ENCODE measurements around the gene MACROD2. TPM values are rescaled to one million over a fixed set of nuclear protein-coding genes. Genes with fewer than 3 reads are reported as not detected.

The MACROD2 gene
- total RNA-seq, 1 donor from 2014 or later = 3.1 TPM

DNA sequence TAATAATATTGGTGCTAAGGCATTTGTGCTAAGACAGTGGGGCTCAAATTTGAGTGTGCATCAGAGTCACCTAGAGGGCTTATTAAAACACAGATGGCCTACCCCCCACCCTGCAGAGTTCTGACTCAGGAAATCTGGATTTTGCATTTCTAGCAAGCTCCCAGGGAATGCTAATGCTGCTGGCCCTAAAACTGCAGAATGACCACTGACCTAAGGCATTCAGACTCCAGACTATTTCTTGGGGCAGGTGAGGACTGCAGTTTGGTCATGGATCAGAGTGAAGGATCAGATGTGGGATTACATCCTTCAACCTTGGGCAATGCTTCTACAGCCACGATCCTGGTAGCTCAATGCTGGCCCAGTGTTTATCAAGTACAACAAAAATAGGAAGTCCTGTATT lies 952.2 kb downstream of the MACROD2 start:
- Histone ChIP-seq H3K4me1 (ENCODE audit: control insufficient read depth in 3 of 3, insufficient read depth in 3 of 3, low read length in 3 of 3) (peaks cover 0 to 6% (median 0%) of the 10 kb centered on the region in 3 donors), H3K36me3 (ENCODE audit: control insufficient read depth in 3 of 3, insufficient read depth in 3 of 3, low read length in 3 of 3) (no peaks in the 10 kb centered on the region), H3K9me3 (ENCODE audit: control insufficient read depth in 3 of 3, low read length in 3 of 3) (no peaks in the 10 kb centered on the region), H3K27ac (ENCODE audit: low read depth, low read length) (no peak overlapping the region), H3K9ac (ENCODE audit: low read depth in 1 of 3, low read length in 3 of 3) (no peak overlapping the region), H3K27me3 (ENCODE audit: control insufficient read depth in 3 of 3, insufficient read depth in 3 of 3, low read length in 3 of 3) (no peaks in the 10 kb centered on the region), H3K4me3 (ENCODE audit: low read length in 3 of 3) (no peak overlapping the region)

GRCh38 chr20:14947946-14948345 lies 952.6 kb downstream of the MACROD2 start:
- Histone ChIP-seq H3K36me3 (ENCODE audit: control insufficient read depth in 3 of 3, insufficient read depth in 3 of 3, low read length in 3 of 3) (no peaks in the 10 kb centered on the region), H3K4me3 (ENCODE audit: low read length in 3 of 3) (no peak overlapping the region), H3K27ac (ENCODE audit: low read depth, low read length) (no peak overlapping the region), H3K9me3 (ENCODE audit: control insufficient read depth in 3 of 3, low read length in 3 of 3) (no peaks in the 10 kb centered on the region), H3K4me1 (ENCODE audit: control insufficient read depth in 3 of 3, insufficient read depth in 3 of 3, low read length in 3 of 3) (peaks cover 0 to 6% (median 0%) of the 10 kb centered on the region in 3 donors), H3K27me3 (ENCODE audit: control insufficient read depth in 3 of 3, insufficient read depth in 3 of 3, low read length in 3 of 3) (no peaks in the 10 kb centered on the region), H3K9ac (ENCODE audit: low read depth in 1 of 3, low read length in 3 of 3) (no peak overlapping the region)

DNA sequence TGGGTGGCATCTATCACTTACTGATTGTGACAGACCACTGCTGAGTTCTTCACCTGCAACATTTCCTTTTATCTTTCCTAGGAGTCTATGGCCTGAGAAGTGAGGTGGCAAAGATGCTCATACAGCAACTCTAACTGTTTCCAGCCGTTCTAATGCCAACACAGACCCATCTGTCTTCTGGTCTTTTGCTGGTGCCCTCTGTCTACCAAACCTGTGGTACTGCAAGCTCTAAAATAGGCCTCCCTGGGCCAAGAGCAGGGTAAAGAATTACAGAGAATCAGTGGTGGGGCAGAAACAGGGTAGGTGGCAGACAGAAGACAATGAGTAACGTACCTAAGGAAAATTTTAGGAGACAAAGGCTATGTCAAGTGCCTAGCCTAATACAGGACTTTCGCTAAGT lies 953.1 kb downstream of the MACROD2 start:
- H3K9me3 ChIP-seq (ENCODE audit: control insufficient read depth in 3 of 3, low read length in 3 of 3) = no peaks in the 10 kb centered on the region
- no peak overlapping the region for H3K4me3 ChIP-seq (ENCODE audit: low read length in 3 of 3)
- H3K27me3 ChIP-seq (ENCODE audit: control insufficient read depth in 3 of 3, insufficient read depth in 3 of 3, low read length in 3 of 3) = no peaks in the 10 kb centered on the region
- H3K4me1 ChIP-seq (ENCODE audit: control insufficient read depth in 3 of 3, insufficient read depth in 3 of 3, low read length in 3 of 3) = peaks cover 0 to 6% (median 0%) of the 10 kb centered on the region in 3 donors
- no peak overlapping the region for H3K27ac ChIP-seq (ENCODE audit: low read depth, low read length)
- no peaks in the 10 kb centered on the region for H3K36me3 ChIP-seq (ENCODE audit: control insufficient read depth in 3 of 3, insufficient read depth in 3 of 3, low read length in 3 of 3)
- H3K9ac ChIP-seq (ENCODE audit: low read depth in 1 of 3, low read length in 3 of 3) = no peak overlapping the region

DNA sequence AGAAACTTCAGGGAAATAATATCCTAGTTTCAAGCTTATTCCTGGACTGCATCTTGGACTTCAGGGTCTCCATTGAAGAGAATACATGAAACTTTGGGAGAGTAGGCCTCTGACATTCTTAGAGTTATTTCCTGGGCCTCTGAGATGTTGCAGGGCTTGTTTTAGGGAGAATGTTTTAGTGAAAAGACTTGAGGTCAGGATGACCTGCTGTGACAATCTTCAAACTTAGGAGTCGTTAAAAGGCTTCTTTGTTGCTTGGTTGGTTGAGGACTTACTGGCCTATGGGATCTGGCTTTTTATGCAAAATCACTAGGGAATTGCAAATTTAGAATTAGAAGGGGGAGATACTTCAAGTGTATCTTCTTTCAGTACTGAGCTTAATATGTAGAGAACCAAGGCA lies 955.3 kb downstream of the MACROD2 start:
- Histone ChIP-seq H3K4me3 (ENCODE audit: low read length in 3 of 3) (no peak overlapping the region), H3K27ac (ENCODE audit: low read depth, low read length) (no peak overlapping the region), H3K4me1 (ENCODE audit: control insufficient read depth in 3 of 3, insufficient read depth in 3 of 3, low read length in 3 of 3) (peaks cover 0 to 6% (median 0%) of the 10 kb centered on the region in 3 donors), H3K9me3 (ENCODE audit: control insufficient read depth in 3 of 3, low read length in 3 of 3) (no peaks in the 10 kb centered on the region), H3K27me3 (ENCODE audit: control insufficient read depth in 3 of 3, insufficient read depth in 3 of 3, low read length in 3 of 3) (no peaks in the 10 kb centered on the region), H3K9ac (ENCODE audit: low read depth in 1 of 3, low read length in 3 of 3) (no peak overlapping the region), H3K36me3 (ENCODE audit: control insufficient read depth in 3 of 3, insufficient read depth in 3 of 3, low read length in 3 of 3) (no peaks in the 10 kb centered on the region)

DNA sequence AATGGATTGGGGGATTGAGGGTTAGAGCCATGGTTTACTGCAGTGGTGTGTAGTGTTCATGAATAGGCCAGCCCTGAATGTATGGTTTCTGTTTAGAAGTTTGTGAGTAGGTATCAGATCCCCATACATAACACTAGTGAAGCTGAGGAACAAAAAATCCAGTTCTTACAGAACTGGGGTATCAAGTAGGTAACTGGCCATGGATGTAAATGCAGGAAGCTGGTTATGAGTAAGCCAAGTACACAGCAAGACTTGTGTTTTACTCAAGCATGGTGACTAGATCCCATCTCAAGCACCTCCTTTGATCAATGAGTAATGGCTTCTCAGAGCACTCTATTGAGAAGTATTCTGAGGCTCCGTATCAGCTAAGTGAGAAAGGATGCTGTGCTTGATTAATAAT lies 955.8 kb downstream of the MACROD2 start:
- Histone ChIP-seq H3K9me3 (ENCODE audit: control insufficient read depth in 3 of 3, low read length in 3 of 3) (no peaks in the 10 kb centered on the region), H3K27ac (ENCODE audit: low read depth, low read length) (no peak overlapping the region), H3K27me3 (ENCODE audit: control insufficient read depth in 3 of 3, insufficient read depth in 3 of 3, low read length in 3 of 3) (no peaks in the 10 kb centered on the region), H3K9ac (ENCODE audit: low read depth in 1 of 3, low read length in 3 of 3) (no peak overlapping the region), H3K36me3 (ENCODE audit: control insufficient read depth in 3 of 3, insufficient read depth in 3 of 3, low read length in 3 of 3) (no peaks in the 10 kb centered on the region), H3K4me3 (ENCODE audit: low read length in 3 of 3) (no peak overlapping the region), H3K4me1 (ENCODE audit: control insufficient read depth in 3 of 3, insufficient read depth in 3 of 3, low read length in 3 of 3) (peaks cover 0 to 6% (median 0%) of the 10 kb centered on the region in 3 donors)

DNA sequence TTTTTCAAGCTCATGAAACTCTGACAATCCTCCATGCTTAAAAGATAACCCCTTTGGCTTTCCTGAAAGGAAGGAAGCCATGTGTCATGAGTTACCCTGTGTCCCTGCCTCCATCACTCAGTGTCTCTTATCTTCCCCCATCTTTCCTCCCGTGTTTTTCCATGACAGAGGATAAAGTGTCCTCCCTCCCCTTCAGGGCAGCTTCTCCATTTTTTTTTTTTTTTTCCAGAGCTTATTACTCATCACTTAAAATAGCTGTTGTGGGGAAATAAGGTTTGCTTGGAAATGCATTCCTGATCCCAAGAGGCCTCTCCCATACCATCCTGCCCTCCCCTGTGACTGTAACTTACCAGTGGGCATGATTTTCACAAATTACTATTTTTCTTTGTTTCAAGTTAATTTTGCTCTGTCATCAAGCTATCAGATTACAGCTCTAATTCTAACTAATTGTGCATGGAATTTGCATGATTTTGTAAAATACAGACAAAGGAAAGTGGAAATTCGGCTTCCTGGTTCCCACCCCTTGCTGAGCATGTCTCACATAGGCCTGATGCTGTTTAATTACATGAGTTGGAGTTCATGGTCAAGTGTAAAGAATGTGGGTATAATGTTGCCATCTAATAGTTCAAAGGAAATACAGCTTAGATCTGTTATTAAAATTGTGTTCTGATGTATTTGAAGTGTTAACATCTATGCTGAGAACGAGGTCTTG lies 956.5 kb downstream of the MACROD2 start:
- Histone ChIP-seq H3K9me3 (ENCODE audit: control insufficient read depth in 3 of 3, low read length in 3 of 3) (no peaks in the 10 kb centered on the region), H3K36me3 (ENCODE audit: control insufficient read depth in 3 of 3, insufficient read depth in 3 of 3, low read length in 3 of 3) (no peaks in the 10 kb centered on the region), H3K4me3 (ENCODE audit: low read length in 3 of 3) (no peak overlapping the region), H3K27ac (ENCODE audit: low read depth, low read length) (no peak overlapping the region), H3K4me1 (ENCODE audit: control insufficient read depth in 3 of 3, insufficient read depth in 3 of 3, low read length in 3 of 3) (peaks cover 0 to 6% (median 0%) of the 10 kb centered on the region in 3 donors), H3K27me3 (ENCODE audit: control insufficient read depth in 3 of 3, insufficient read depth in 3 of 3, low read length in 3 of 3) (no peaks in the 10 kb centered on the region), H3K9ac (ENCODE audit: low read depth in 1 of 3, low read length in 3 of 3) (no peak overlapping the region)

- H3K36me3 ChIP-seq (ENCODE audit: control insufficient read depth in 3 of 3, insufficient read depth in 3 of 3, low read length in 3 of 3) = no peaks in the 10 kb centered on the region
- H3K4me3 ChIP-seq (ENCODE audit: low read length in 3 of 3) = no peak overlapping the region
- H3K4me1 ChIP-seq (ENCODE audit: control insufficient read depth in 3 of 3, insufficient read depth in 3 of 3, low read length in 3 of 3) = peaks cover 0 to 6% (median 0%) of the 10 kb centered on the region in 3 donors
- H3K9me3 ChIP-seq (ENCODE audit: control insufficient read depth in 3 of 3, low read length in 3 of 3) = no peaks in the 10 kb centered on the region
- H3K27me3 ChIP-seq (ENCODE audit: control insufficient read depth in 3 of 3, insufficient read depth in 3 of 3, low read length in 3 of 3) = no peaks in the 10 kb centered on the region
- H3K27ac ChIP-seq (ENCODE audit: low read depth, low read length) = no peak overlapping the region
- no peak overlapping the region for H3K9ac ChIP-seq (ENCODE audit: low read depth in 1 of 3, low read length in 3 of 3)
Observed at GRCh38 chr20:14953736-14954135, 958.4 kb downstream of the MACROD2 start.

DNA sequence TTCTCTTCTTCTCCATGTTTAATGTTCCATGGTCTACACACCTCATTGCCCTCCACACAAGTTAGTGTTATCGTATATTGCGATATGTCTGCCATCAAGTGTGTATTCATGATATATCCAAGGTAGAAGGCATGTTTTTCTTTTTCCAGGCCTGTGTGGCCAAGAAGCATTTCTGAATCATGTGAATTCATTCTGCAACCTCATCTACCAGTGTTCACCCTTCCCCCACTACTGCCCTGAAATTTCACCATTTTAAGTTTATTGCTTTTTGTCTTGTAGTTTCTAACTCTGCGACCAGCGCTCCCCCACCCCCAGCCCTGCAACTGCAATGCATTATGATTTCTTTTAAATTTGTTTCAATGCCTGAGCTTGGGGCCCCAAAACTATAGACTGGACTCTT lies 960.1 kb downstream of the MACROD2 start:
- H3K4me3 ChIP-seq (ENCODE audit: low read length in 3 of 3) = no peak overlapping the region
- H3K9me3 ChIP-seq (ENCODE audit: control insufficient read depth in 3 of 3, low read length in 3 of 3) = no peaks in the 10 kb centered on the region
- H3K27ac ChIP-seq (ENCODE audit: low read depth, low read length) = no peak overlapping the region
- peaks cover 0 to 6% (median 0%) of the 10 kb centered on the region in 3 donors for H3K4me1 ChIP-seq (ENCODE audit: control insufficient read depth in 3 of 3, insufficient read depth in 3 of 3, low read length in 3 of 3)
- no peaks in the 10 kb centered on the region for H3K36me3 ChIP-seq (ENCODE audit: control insufficient read depth in 3 of 3, insufficient read depth in 3 of 3, low read length in 3 of 3)
- H3K27me3 ChIP-seq (ENCODE audit: control insufficient read depth in 3 of 3, insufficient read depth in 3 of 3, low read length in 3 of 3) = no peaks in the 10 kb centered on the region
- no peak overlapping the region for H3K9ac ChIP-seq (ENCODE audit: low read depth in 1 of 3, low read length in 3 of 3)

- Histone ChIP-seq H3K9me3 (ENCODE audit: control insufficient read depth in 3 of 3, low read length in 3 of 3) (no peaks in the 10 kb centered on the region), H3K27ac (ENCODE audit: low read depth, low read length) (no peak overlapping the region), H3K36me3 (ENCODE audit: control insufficient read depth in 3 of 3, insufficient read depth in 3 of 3, low read length in 3 of 3) (no peaks in the 10 kb centered on the region), H3K27me3 (ENCODE audit: control insufficient read depth in 3 of 3, insufficient read depth in 3 of 3, low read length in 3 of 3) (no peaks in the 10 kb centered on the region), H3K4me3 (ENCODE audit: low read length in 3 of 3) (no peak overlapping the region), H3K4me1 (ENCODE audit: control insufficient read depth in 3 of 3, insufficient read depth in 3 of 3, low read length in 3 of 3) (peaks cover 0 to 6% (median 0%) of the 10 kb centered on the region in 3 donors), H3K9ac (ENCODE audit: low read depth in 1 of 3, low read length in 3 of 3) (no peak overlapping the region)
Observed at GRCh38 chr20:14956026-14956425, 960.7 kb downstream of the MACROD2 start.

GRCh38 chr20:14956538-14956937 lies 961.2 kb downstream of the MACROD2 start:
- H3K4me1 ChIP-seq (ENCODE audit: control insufficient read depth in 3 of 3, insufficient read depth in 3 of 3, low read length in 3 of 3) = peaks cover 0 to 6% (median 0%) of the 10 kb centered on the region in 3 donors
- H3K9me3 ChIP-seq (ENCODE audit: control insufficient read depth in 3 of 3, low read length in 3 of 3) = no peaks in the 10 kb centered on the region
- no peak overlapping the region for H3K27ac ChIP-seq (ENCODE audit: low read depth, low read length)
- no peaks in the 10 kb centered on the region for H3K27me3 ChIP-seq (ENCODE audit: control insufficient read depth in 3 of 3, insufficient read depth in 3 of 3, low read length in 3 of 3)
- H3K9ac ChIP-seq (ENCODE audit: low read depth in 1 of 3, low read length in 3 of 3) = no peak overlapping the region
- no peaks in the 10 kb centered on the region for H3K36me3 ChIP-seq (ENCODE audit: control insufficient read depth in 3 of 3, insufficient read depth in 3 of 3, low read length in 3 of 3)
- H3K4me3 ChIP-seq (ENCODE audit: low read length in 3 of 3) = no peak overlapping the region

Data from skeletal muscle tissue (tissue), 4 donors.